Glomerular visceral epithelial cell (primary cell): Measurements from ENCODE around the gene RHPN2.
A peak's percentile ranks its signal among the peaks of the same experiment; 100 is the strongest.
"Not testable (repeated sequence)": the region's sequence is repeated elsewhere in the genome, so short reads cannot be mapped to it uniquely, and the experiment has no call there.

Experiments
- DNase-seq: peaks from one replicate; pipeline ENCODE4 v3.0.0-alpha.2; 2016; ENCODE audit errors: extremely low spot score

Gene RHPN2

GRCh38 chr19:33066543-33066942 lies 1.9 kb upstream of the RHPN2 start:
- DNase-seq, result no peak

GRCh38 chr19:33064458-33064791 lies 263 bp downstream of the RHPN2 start:
- peak; percentile 40 for DNase-seq

DNA sequence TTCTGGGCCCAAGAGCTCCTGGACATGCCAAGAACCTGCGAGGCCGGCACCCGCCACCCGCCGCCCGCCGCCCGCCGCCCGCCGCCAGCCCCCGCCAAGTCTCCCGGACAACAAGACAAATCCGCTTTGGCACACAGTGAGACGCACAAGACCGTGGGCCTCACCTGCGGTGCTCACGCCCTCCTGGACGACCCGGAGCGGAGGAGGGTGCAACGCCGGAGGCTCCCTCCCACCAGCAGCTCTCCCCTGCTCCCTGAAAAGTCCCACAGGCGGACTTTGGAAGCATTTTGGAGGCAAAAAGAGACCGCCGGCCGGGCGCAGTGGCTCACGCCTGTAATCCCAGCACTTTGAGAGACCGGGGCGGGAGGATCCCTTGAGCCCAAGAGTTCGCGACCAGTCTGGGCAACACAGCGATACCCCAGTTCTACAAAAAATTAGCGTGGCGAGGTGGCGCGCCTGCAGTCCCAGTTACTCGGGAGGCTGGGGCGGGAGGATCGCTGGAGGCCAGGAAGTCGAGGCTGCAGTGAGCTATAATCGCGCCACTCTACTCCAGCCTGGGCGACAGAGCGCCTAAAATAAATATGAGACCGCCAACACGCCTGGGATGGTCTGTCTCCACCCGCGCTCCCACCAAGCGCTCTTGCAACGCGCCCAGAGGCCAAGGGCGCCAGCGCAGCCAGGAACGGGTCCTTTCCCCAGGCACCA lies 783 bp downstream of the RHPN2 start:
- DNase-seq, result peak; percentile 24

- peak; percentile 41 for DNase-seq
Observed at GRCh38 chr19:33063356-33063752, 1.3 kb downstream of the RHPN2 start.

GRCh38 chr19:33062902-33063301 lies 1.8 kb downstream of the RHPN2 start:
- no peak for DNase-seq

DNA sequence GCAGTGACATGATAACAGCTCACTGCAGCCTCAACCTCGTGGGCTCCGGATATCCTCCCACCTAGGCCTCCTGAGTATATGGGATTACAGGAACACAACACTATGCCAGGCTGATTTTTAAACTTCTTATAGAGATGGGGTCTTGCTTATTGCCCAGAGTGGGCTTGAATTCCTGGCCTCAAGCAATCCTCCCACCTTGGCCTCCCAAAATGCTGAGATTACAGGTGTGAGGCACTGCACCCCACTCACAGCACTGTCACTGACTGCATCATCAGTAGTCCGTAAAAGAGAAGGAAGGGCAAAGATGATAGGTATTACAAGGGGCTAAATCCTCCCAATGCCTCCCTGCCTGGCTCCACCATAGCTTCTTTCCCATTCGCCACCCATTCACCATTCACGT lies 4.1 kb downstream of the RHPN2 start:
- DNase-seq, result no peak

- no peak for DNase-seq
Observed at GRCh38 chr19:33055718-33056117, 9.0 kb downstream of the RHPN2 start.

DNA sequence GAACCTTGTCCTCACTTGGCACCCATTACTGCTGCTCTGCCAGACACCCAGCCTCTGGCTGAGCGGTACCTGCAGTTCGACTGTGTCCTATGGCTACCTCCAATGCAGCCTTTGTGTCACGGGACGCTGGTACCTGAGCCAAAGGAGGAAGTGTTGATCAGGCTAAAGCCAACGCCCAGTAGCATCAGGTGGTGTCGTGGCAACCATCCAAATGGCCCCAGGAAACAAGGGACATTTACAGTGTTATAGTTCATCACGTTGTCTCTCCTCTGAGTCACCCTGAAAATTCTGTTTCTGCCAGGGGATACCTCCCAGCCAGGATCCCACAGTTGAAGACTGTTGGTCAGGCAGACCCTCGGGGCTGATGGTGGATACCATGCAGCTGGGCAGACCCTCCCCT lies 10.1 kb downstream of the RHPN2 start:
- no peak for DNase-seq

DNA sequence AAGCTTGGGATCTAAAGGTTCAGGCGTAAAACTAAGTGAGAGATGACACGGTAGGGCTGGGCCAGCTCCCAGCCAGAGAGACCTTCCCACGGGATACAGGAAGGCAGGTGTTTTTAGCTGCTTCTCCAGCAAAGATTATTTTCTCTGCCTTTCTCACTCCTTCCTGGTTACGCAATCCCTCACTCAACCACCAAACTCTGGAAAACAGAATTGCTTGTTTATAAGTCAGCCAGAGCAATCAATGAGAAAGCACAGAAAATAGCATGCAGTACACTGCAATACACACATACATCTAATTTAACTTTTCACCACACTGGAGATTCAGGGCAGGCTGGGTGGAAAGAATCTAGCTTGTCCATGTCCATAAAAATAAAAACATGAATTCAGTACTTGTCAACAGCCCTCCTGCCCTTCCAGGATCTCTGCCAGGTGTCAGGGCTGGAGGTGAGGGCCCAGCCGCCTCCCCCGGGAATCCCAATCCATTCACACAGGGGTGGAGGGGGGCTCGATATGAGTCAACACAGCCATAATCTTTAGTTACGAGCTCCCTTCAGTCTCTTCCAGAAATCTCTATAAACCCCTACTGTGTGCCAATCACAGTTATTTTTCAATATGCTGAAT lies 12.2 kb downstream of the RHPN2 start:
- DNase-seq, result peak; percentile 37

DNA sequence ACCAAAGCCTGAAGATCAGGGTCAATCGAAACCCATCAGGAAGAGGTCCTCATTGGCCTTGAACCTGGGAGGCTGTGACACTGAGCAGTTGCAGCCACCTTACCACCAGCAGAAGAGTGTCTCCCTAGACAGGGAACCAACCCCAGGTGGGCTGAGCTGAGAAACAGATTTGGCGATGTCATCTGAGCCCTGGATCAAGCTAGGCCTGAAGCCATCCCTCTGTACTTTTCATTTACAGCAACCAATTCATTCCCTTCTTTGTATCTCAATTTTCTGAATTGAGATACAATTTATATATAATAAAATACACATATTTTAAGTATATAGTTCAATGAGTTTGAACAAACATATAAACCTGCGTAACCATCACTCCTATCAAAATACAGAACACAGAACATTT lies 14.6 kb downstream of the RHPN2 start:
- no peak for DNase-seq

GRCh38 chr19:33048806-33049676 lies 15.6 kb downstream of the RHPN2 start:
- DNase-seq, result no peak

DNA sequence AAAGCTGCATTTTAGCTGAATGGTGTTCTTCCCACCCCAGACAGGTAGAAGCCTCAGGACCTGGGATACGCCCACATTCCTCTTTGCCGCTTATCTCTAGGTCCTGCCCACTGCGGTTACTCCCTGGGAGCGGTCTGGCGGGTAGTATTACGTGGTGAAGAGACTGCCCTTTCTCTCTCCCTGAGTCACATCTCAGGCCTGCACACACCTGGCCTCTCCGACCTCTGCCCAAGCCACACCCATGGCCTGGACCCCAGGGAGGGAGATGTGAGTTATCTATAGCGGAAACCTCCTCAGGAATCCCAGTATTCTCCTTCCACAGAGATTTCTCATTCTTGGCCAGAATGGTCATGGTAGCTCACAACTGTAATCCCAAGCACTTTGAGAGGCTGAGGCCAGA lies 17.3 kb downstream of the RHPN2 start:
- DNase-seq, result no peak

- not testable (repeated sequence) for DNase-seq
Observed at GRCh38 chr19:33041828-33042160, 22.9 kb downstream of the RHPN2 start.

DNA sequence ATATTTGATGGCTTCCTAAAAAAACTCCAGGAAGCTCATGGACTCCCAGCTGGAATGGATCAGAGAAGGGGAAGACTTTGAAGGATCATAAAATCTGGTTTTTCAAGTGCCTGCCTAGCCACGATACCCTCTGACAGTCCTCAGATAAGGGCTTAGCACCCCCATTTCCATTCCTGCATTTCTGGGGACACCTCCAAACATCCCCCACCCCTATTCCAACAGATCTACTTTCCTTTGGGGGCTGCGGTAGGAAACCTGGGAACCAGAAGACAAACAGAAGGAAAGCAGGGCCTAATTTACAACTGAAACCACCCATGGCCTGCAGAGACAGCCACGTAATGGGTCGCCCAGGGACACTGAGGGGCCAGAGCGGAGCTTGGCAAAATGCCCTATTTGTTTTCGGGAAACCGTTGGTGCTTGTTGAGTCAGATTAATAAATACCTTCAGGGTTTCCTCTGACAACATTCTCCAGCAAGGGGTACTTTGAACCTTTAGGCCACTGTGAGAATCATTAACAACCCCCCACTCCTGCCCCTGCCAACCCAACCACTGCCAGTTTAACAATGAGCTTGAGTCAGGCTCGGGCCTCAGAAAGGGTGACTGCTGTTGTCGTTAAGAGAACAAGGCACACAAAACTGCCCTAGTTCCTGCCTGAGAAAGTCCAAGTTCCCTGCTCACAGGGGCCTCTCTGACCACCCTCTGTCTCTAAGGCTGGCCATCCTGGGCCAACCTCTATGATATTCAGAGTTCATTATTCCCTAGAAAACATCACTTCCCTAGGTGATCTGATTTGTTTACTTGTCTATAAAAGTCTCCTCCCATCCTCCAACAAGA lies 23.5 kb downstream of the RHPN2 start:
- peak; percentile 94 for DNase-seq

- DNase-seq, result no peak
Observed at GRCh38 chr19:33039815-33040214, 24.9 kb downstream of the RHPN2 start.

DNA sequence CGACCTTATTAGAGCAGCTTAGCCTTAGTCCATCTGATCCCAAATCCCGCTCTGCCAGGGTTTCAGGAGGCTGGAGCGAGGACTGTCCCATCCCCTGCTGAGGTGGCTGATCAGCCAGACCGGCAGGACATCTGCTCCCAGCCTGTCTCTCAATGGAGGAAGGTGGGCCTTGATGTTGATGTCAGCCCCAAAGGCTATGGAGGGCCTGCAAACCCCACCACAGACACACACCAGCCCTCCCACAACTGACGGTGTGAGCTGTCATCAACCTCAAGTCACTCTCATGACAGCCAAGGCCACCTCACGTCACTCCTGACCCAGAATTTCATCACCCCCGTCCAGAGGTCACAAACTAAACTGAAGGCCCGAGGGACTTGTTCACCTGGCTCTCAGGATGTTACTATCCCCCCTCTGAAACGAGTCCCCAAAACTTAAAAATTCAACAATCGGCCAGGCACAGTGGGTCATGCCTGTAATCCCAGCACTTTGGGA lies 25.5 kb downstream of the RHPN2 start:
- no peak for DNase-seq

GRCh38 chr19:33037168-33038025 lies 27.3 kb downstream of the RHPN2 start:
- not testable (repeated sequence) for DNase-seq

DNA sequence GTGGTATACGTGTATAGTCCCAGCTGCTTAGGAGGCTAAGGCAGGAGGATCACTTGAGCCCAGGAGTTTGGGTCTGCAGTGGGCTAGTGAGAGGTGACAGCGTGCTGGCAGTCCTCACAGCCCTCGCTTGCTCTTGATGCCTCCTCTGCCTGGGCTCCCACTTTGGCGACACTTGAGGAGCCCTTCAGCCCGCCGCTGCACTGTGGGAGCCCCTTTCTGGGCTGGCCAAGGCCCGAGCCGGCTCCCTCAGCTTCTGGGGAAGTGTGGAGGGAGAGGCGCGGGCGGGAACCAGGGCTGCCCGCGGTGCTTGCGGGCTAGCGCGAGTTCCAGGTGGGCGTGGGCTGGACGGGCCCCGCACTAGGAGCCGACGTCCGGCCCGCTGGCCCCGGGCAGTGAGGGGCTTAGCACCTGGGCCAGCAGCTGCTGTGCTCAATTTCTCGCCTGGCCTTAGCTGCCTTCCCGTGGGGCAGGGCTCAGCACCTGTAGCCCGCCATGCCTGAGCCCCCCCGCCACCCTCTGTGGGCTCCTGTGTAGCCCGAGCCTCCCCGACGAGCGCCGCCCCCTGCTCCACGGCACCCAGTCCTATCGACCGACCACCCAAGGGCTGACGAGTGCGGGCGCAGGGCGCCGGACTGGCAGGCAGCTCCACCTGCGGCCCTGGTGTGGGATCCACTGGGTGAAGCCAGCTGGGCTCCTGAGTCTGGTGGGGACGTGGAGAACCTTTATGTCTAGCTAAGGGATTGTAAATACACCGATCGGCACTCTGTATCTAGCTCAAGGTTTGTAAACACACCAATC lies 28.1 kb downstream of the RHPN2 start:
- DNase-seq, result not testable (repeated sequence)

- no peak for DNase-seq
Observed at GRCh38 chr19:33035461-33035860, 29.2 kb downstream of the RHPN2 start.

DNA sequence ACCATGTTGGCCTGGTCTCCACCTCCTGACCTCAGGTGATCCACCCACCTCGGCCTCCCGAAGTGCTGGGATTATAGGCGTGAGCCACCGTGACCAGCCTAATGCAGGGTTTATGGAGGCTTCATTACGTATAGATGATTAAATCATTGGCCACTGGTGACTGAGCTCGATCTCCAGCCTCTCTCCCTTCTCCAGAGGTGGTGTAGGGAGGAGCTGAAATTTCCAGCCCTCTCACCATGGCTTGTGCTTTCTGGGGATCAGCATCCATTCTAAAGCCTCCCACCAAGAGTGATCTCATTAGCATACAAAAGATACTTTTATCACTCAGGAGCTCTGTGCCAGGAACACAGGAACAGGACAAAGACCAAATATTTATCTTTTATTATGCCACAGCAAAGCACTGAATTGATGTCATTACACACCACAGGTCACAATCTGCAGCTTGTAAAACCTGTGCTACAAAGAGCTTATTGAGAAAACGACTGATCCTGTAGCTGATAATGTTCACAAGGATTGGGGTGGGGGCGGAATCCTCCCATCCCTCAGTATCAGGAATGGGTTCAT lies 32.4 kb downstream of the RHPN2 start:
- no peak for DNase-seq
